ENCODE data around the gene MUSTN1. TPM values are rescaled to one million over a fixed set of nuclear protein-coding genes. Genes with fewer than 3 reads are reported as not detected.
A peak's percentile ranks its signal among the peaks of the same experiment; 100 is the strongest.

Gene MUSTN1
- total RNA-seq, 2 donors from 2014 or later, result 3.2 to 4.2 TPM

DNA sequence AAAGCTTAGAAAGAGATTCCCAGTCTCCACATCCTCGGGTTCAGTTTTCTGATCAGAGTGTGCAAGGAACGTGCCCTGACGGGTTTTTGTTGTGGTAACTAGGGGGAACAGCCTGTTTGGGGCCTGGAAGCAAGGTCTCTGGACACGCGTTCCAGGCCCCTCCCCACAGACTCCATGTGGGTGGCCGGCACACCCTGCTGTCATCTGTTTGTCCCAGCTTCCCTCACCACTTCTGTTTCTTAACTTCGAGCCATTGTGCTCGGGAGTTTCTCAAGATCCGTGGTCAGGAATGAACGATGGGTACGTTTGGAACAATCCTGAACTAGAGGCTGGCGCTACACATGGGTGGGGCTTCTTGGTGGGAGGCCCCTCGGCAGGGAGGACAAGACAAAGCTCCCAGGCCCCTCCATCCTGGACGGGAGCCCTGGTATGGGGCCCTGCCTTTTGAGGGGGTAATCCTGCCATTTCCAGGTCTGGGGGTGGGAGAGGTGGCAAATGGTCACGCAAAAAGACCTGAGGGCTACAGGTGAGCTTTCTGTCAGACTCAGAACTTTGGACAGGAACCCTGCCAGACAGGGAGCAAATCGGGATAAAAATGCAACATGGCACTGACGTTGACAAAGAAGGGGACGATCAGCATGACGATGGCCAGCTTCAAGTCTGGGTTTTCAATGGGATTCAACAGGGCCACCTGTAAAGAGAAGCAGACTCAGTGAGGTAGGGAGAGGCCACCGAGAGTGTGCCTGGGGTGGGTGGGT lies 8.5 kb upstream of the MUSTN1 start:
- H3K27me3 ChIP-seq (ENCODE audit: control insufficient read depth, insufficient read depth, low read length, poor library complexity, severe bottlenecking), result no peaks in the 10 kb centered on the region
- peaks cover 6% of the 10 kb centered on the region for H3K4me1 ChIP-seq (ENCODE audit: control insufficient read depth, insufficient read depth, low read length)
- Mint-ChIP-seq H3K4me3 (no peak overlapping the region), H3K27me3 (ENCODE audit: insufficient read depth) (no peaks in the 10 kb centered on the region), H3K4me1 (peaks cover 5% of the 10 kb centered on the region), H3K27ac (peak overlapping the region; percentile 35), H3K36me3 (ENCODE audit: low read depth) (peaks cover 11% of the 10 kb centered on the region), H3K9me3 (no peaks in the 10 kb centered on the region)
- TF ChIP-seq, protein P1, sequence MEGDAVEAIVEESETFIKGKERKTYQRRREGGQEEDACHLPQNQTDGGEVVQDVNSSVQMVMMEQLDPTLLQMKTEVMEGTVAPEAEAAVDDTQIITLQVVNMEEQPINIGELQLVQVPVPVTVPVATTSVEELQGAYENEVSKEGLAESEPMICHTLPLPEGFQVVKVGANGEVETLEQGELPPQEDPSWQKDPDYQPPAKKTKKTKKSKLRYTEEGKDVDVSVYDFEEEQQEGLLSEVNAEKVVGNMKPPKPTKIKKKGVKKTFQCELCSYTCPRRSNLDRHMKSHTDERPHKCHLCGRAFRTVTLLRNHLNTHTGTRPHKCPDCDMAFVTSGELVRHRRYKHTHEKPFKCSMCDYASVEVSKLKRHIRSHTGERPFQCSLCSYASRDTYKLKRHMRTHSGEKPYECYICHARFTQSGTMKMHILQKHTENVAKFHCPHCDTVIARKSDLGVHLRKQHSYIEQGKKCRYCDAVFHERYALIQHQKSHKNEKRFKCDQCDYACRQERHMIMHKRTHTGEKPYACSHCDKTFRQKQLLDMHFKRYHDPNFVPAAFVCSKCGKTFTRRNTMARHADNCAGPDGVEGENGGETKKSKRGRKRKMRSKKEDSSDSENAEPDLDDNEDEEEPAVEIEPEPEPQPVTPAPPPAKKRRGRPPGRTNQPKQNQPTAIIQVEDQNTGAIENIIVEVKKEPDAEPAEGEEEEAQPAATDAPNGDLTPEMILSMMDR (conservative IDR thresholded peaks at IDR 0.05), result no peak
- no peak overlapping the region for H3K4me3 ChIP-seq (ENCODE audit: low read length)
- H3K9ac ChIP-seq (ENCODE audit: extremely low read depth, low read length, poor library complexity, severe bottlenecking), result no peak overlapping the region
- DNase-seq, result no peak
- H3K27ac ChIP-seq (ENCODE audit: low read depth, low read length), result peak overlapping the region; percentile 36
- 81 to 86% methylated on average over 19 to 20 of the region's 20 CpGs for WGBS, 2 experiments (ENCODE audit: insufficient coverage in 1 of 2, insufficient read length in 1 of 2)
- H3K9me3 ChIP-seq (ENCODE audit: control insufficient read depth, low read length), result no peaks in the 10 kb centered on the region
- peaks cover 4% of the 10 kb centered on the region for H3K36me3 ChIP-seq (ENCODE audit: control insufficient read depth, insufficient read depth, low read length)

DNA sequence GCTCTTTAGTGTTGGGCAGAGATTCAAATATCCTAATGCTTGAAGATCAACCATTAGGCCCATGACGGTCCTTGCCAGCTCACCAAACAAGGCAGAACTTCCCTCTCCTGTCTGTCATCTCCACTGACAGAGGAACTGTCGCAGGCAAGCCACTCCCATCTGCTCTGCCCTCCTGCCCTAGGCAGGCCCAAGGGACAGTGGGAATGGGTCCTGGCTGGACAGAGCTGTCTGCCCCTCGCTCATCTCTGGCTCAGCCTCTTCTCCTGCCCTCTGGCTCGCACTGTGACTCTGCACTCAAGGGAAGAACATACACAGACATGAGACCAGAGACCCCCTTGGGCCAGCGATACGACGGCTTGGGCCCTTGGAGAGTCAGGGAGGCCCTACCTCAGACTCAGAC lies 7.6 kb upstream of the MUSTN1 start:
- Mint-ChIP-seq H3K4me1 (peaks cover 5% of the 10 kb centered on the region), H3K27me3 (ENCODE audit: insufficient read depth) (no peaks in the 10 kb centered on the region), H3K27ac (no peak overlapping the region), H3K4me3 (no peak overlapping the region), H3K36me3 (ENCODE audit: low read depth) (peaks cover 3% of the 10 kb centered on the region), H3K9me3 (no peaks in the 10 kb centered on the region)
- Histone ChIP-seq H3K4me3 (ENCODE audit: low read length) (no peak overlapping the region), H3K9me3 (ENCODE audit: control insufficient read depth, low read length) (no peaks in the 10 kb centered on the region), H3K27ac (ENCODE audit: low read depth, low read length) (no peak overlapping the region), H3K36me3 (ENCODE audit: control insufficient read depth, insufficient read depth, low read length) (no peaks in the 10 kb centered on the region), H3K9ac (ENCODE audit: extremely low read depth, low read length, poor library complexity, severe bottlenecking) (no peak overlapping the region), H3K27me3 (ENCODE audit: control insufficient read depth, insufficient read depth, low read length, poor library complexity, severe bottlenecking) (no peaks in the 10 kb centered on the region), H3K4me1 (ENCODE audit: control insufficient read depth, insufficient read depth, low read length) (peaks cover 6% of the 10 kb centered on the region)
- TF ChIP-seq, protein P1 (conservative IDR thresholded peaks at IDR 0.05), result no peak
- 79 to 81% methylated on average over 7 of the region's 7 CpGs for WGBS, 2 experiments (ENCODE audit: insufficient coverage in 1 of 2, insufficient read length in 1 of 2)
- DNase-seq, result no peak

DNA sequence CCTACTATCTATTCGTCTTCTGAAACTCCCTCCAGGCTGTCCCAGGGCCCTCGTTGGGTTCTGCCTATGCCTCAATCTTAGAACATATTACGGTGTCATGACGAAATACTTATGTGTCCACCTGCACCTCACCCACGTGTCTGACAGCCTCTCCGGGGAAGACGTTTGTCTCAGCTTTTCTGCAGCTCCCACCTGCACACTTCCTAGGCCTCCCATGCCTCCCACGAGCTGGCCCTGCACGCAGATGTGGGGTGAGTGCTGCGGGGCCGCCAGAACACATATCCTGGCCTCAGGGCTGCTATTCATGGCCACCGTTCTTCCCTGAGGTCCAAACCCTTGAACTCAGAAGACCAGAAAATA lies 7.1 kb upstream of the MUSTN1 start:
- Histone ChIP-seq H3K36me3 (ENCODE audit: control insufficient read depth, insufficient read depth, low read length) (no peaks in the 10 kb centered on the region), H3K27me3 (ENCODE audit: control insufficient read depth, insufficient read depth, low read length, poor library complexity, severe bottlenecking) (no peaks in the 10 kb centered on the region), H3K9me3 (ENCODE audit: control insufficient read depth, low read length) (no peaks in the 10 kb centered on the region), H3K9ac (ENCODE audit: extremely low read depth, low read length, poor library complexity, severe bottlenecking) (no peak overlapping the region), H3K27ac (ENCODE audit: low read depth, low read length) (no peak overlapping the region), H3K4me3 (ENCODE audit: low read length) (no peak overlapping the region), H3K4me1 (ENCODE audit: control insufficient read depth, insufficient read depth, low read length) (peaks cover 6% of the 10 kb centered on the region)
- no peak overlapping the region for H3K27ac Mint-ChIP-seq
- H3K27me3 Mint-ChIP-seq (ENCODE audit: insufficient read depth), result no peaks in the 10 kb centered on the region
- 83 to 86% methylated on average over 8 to 12 of the region's 12 CpGs for WGBS, 2 experiments (ENCODE audit: insufficient coverage in 1 of 2, insufficient read length in 1 of 2)
- H3K4me3 Mint-ChIP-seq, result no peak overlapping the region
- peaks cover 2% of the 10 kb centered on the region for H3K36me3 Mint-ChIP-seq (ENCODE audit: low read depth)
- peaks cover 5% of the 10 kb centered on the region for H3K4me1 Mint-ChIP-seq
- DNase-seq, result no peak
- TF ChIP-seq, protein P1 (conservative IDR thresholded peaks at IDR 0.05), result no peak
- H3K9me3 Mint-ChIP-seq, result no peaks in the 10 kb centered on the region
